ENCODE results near the gene FAM3D.

DNA sequence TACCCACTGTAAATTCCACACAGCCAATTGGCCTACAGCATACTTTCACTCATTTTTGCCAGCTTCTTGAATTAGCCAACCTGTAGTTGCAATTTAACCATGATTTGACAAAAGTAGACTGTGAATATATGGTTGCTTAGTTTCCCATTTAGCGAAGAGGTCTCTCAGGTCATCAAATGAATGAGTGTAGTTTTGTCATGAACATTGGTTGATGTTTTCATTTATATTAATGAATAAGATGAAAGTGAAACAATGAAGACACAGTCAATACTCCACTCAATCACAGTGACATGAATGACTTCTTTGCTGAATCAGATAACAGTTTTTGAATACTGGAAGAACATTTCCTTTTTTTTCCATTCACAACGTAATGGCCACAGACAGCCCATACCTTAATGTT is 15.3 kb upstream of the FAM3D start:
- no peak for TF ChIP-seq POLR2A (IDR thresholded peaks at IDR 0.05; ENCODE audit: low read depth, low read length)
- TF ChIP-seq POLR2AphosphoS2 (IDR thresholded peaks at IDR 0.05; ENCODE audit: low read depth, low read length): no peak
- TF ChIP-seq, protein P1, sequence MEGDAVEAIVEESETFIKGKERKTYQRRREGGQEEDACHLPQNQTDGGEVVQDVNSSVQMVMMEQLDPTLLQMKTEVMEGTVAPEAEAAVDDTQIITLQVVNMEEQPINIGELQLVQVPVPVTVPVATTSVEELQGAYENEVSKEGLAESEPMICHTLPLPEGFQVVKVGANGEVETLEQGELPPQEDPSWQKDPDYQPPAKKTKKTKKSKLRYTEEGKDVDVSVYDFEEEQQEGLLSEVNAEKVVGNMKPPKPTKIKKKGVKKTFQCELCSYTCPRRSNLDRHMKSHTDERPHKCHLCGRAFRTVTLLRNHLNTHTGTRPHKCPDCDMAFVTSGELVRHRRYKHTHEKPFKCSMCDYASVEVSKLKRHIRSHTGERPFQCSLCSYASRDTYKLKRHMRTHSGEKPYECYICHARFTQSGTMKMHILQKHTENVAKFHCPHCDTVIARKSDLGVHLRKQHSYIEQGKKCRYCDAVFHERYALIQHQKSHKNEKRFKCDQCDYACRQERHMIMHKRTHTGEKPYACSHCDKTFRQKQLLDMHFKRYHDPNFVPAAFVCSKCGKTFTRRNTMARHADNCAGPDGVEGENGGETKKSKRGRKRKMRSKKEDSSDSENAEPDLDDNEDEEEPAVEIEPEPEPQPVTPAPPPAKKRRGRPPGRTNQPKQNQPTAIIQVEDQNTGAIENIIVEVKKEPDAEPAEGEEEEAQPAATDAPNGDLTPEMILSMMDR (IDR thresholded peaks at IDR 0.05 in 2 of 3, conservative IDR thresholded peaks at IDR 0.05 in 1 of 3; ENCODE audit: control insufficient read depth in 2 of 3, extremely low read depth in 1 of 3, insufficient read depth in 1 of 3, low read depth in 3 of 3, low read length in 3 of 3): no peak
- TF ChIP-seq ZSCAN29 (IDR thresholded peaks at IDR 0.05): no peak
- no peak for TF ChIP-seq RAD21 (IDR thresholded peaks at IDR 0.05; ENCODE audit: insufficient read depth, low read depth, low read length)
- TF ChIP-seq HDAC6 (IDR thresholded peaks at IDR 0.05; ENCODE audit: unreplicated experiment): no peak
